ENCODE measurements around the gene CCN2.

- TF ChIP-seq, protein P1, sequence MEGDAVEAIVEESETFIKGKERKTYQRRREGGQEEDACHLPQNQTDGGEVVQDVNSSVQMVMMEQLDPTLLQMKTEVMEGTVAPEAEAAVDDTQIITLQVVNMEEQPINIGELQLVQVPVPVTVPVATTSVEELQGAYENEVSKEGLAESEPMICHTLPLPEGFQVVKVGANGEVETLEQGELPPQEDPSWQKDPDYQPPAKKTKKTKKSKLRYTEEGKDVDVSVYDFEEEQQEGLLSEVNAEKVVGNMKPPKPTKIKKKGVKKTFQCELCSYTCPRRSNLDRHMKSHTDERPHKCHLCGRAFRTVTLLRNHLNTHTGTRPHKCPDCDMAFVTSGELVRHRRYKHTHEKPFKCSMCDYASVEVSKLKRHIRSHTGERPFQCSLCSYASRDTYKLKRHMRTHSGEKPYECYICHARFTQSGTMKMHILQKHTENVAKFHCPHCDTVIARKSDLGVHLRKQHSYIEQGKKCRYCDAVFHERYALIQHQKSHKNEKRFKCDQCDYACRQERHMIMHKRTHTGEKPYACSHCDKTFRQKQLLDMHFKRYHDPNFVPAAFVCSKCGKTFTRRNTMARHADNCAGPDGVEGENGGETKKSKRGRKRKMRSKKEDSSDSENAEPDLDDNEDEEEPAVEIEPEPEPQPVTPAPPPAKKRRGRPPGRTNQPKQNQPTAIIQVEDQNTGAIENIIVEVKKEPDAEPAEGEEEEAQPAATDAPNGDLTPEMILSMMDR (IDR thresholded peaks at IDR 0.05 in 4 of 5, conservative IDR thresholded peaks at IDR 0.05 in 1 of 5) = peak in 3 of 5 experiments; percentile 26 to 49 (median 43)
- no peak for TF ChIP-seq POLR2A (IDR thresholded peaks at IDR 0.05)
Measured at GRCh38 chr6:131949909-131950766, 1.0 kb downstream of the CCN2 start.
